ENCODE measurements around the gene CELA2A.

GRCh38 chr1:15513919-15514318, 57.4 kb downstream of the CELA2A start:
- TF ChIP-seq CTCF (IDR thresholded peaks at IDR 0.05) (no peak), POLR2A (IDR thresholded peaks at IDR 0.05) (no peak)

Data from Peyer's patch (tissue), 4 donors.